Mesodermal cell (in vitro differentiated cells): ENCODE results near the gene SMPDL3A.
A peak's percentile ranks its signal among the peaks of the same experiment; 100 is the strongest.

Experiments
- H3K27ac ChIP-seq: 2 replicates; pipeline ENCODE4 v1.7.0; 2013; ENCODE audit warnings: mild to moderate bottlenecking, low read depth, low read length, moderate library complexity; ENCODE audit not compliant: severe bottlenecking
- H3K36me3 ChIP-seq: 2 replicates; pipeline ENCODE4 v1.7.1; 2013; ENCODE audit warnings: mild to moderate bottlenecking, low read length, moderate library complexity; ENCODE audit not compliant: control insufficient read depth, insufficient read depth
- H3K4me1 ChIP-seq: one replicate; pipeline ENCODE4 v1.7.1; 2013; ENCODE audit warnings: mild to moderate bottlenecking, low read length; ENCODE audit not compliant: insufficient read depth, control insufficient read depth, poor library complexity, severe bottlenecking
- H3K4me3 ChIP-seq: 2 replicates; pipeline ENCODE4 v1.7.0; 2013; ENCODE audit warnings: low read length, control low read depth, mild to moderate bottlenecking; ENCODE audit not compliant: insufficient read depth, poor library complexity, severe bottlenecking; ENCODE audit errors: extremely low read depth
- H3K9me3 ChIP-seq: 2 replicates; pipeline ENCODE4 v1.7.1; 2013; ENCODE audit warnings: mild to moderate bottlenecking, low read length, moderate library complexity; ENCODE audit not compliant: control insufficient read depth
- WGBS, 2 experiments: methylation state at CpG; one replicate each; pipeline ENCODE4 v1.1.5; 2013; ENCODE audit warnings: missing lambda C conversion rate in 2 of 2; ENCODE audit not compliant: insufficient coverage in 2 of 2; 5-methylcytosine and 5-hydroxymethylcytosine counted together

SMPDL3A gene

GRCh38 chr6:122790423-122791309 is 1.6 kb downstream of the SMPDL3A start:
- 57 to 70% methylated on average over 9 to 12 of the region's 14 CpGs for WGBS, 2 experiments

GRCh38 chr6:122791310-122791679 is 2.2 kb downstream of the SMPDL3A start:
- H3K27ac ChIP-seq: no peak overlapping the region
- H3K4me3 ChIP-seq: no peak overlapping the region
- H3K9me3 ChIP-seq: no peaks in the 10 kb centered on the region
- WGBS, 2 experiments: no CpG with 5 or more reads among the region's 2 CpGs
- no peaks in the 10 kb centered on the region for H3K36me3 ChIP-seq
- peaks cover 14% of the 10 kb centered on the region for H3K4me1 ChIP-seq

More at GRCh38 chr6:122790423-122791309, 1.6 kb downstream of the SMPDL3A start:
- no peaks in the 10 kb centered on the region for H3K9me3 ChIP-seq
- no peaks in the 10 kb centered on the region for H3K36me3 ChIP-seq
- peak overlapping the region; percentile 59 for H3K4me3 ChIP-seq
- peaks cover 14% of the 10 kb centered on the region for H3K4me1 ChIP-seq
- peak overlapping the region; percentile 95 for H3K27ac ChIP-seq

DNA sequence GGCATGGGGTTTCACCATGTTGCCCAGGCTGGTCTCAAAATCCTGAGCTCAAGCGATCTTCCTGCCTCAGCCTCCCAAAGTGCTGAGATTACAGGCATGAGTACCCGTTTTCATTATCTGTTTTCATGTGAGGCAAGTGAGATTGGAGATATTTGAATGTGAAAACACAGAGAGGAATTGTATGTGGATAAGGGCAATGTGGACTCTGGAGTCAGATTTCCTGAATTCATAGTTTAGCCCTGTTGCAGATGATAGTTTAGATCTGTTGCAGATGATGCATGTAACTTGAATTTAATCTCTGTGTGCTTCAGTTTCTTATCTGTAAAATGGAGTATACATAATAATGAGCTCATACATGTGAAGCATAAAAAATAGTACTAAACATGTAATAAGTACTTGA is 3.7 kb downstream of the SMPDL3A start:
- Histone ChIP-seq H3K9me3 (no peaks in the 10 kb centered on the region), H3K36me3 (no peaks in the 10 kb centered on the region), H3K4me3 (no peak overlapping the region), H3K27ac (no peak overlapping the region), H3K4me1 (peaks cover 16% of the 10 kb centered on the region)
- WGBS, 2 experiments: 86 to 90% methylated on average over 1 to 2 of the region's 2 CpGs

GRCh38 chr6:122797537-122797936 is 8.5 kb downstream of the SMPDL3A start:
- H3K4me3 ChIP-seq: no peak overlapping the region
- H3K36me3 ChIP-seq: no peaks in the 10 kb centered on the region
- H3K27ac ChIP-seq: peak overlapping the region; percentile 18
- 86 to 100% methylated on average over 2 to 3 of the region's 3 CpGs for WGBS, 2 experiments
- no peaks in the 10 kb centered on the region for H3K9me3 ChIP-seq
- H3K4me1 ChIP-seq: peaks cover 17% of the 10 kb centered on the region

GRCh38 chr6:122798099-122798641 is 9.1 kb downstream of the SMPDL3A start:
- peak overlapping the region; percentile 41 for H3K27ac ChIP-seq
- no peak overlapping the region for H3K4me3 ChIP-seq
- 71 to 88% methylated on average over 1 to 2 of the region's 6 CpGs for WGBS, 2 experiments
- H3K4me1 ChIP-seq: peaks cover 17% of the 10 kb centered on the region
- H3K36me3 ChIP-seq: no peaks in the 10 kb centered on the region
- H3K9me3 ChIP-seq: no peaks in the 10 kb centered on the region

- Histone ChIP-seq H3K27ac (no peak overlapping the region), H3K4me1 (peaks cover 17% of the 10 kb centered on the region), H3K9me3 (no peaks in the 10 kb centered on the region), H3K36me3 (no peaks in the 10 kb centered on the region), H3K4me3 (no peak overlapping the region)
- WGBS, 2 experiments: 100% methylated on average over 3 of the region's 4 CpGs; no CpG with 5 or more reads in 1 of the 2 experiments
Measured at GRCh38 chr6:122799140-122799745, 10.2 kb downstream of the SMPDL3A start.

DNA sequence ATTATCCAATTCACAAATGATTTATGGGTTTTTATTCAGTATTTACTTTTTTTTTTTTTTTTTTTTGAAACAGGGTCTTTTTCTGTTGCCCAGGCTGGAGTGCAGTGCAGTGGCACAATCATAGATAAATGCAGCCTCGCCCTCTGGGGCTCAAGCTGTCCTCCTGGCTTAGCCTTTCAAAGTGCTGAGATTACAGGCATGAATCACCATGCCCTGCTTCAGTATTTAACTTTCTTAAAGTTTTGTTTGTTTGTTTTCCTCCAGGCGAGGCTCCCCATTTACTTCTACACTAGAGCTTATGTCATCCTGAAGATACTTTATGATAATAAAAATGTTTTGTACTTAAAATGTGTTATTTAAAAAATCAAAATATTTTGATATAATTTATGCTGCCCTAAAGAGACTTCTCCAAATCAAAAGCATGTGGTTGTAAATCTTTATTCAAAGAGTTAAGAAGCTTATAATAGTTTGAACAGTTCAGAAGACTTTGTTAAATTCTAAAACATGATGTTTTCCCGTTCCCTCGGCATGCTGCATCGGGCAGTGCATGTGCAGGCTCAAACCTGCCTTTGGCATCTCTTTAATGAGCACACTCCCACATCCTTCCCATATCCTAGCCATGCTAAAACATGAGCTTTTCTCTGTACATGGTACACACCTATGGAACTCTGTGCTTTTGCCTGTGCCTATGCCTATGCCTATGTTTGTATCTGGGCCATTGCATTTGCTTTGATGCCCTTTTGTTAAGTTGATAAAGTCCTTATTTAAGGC is 11.0 kb downstream of the SMPDL3A start:
- Histone ChIP-seq H3K27ac (no peak overlapping the region), H3K36me3 (no peaks in the 10 kb centered on the region), H3K4me1 (peaks cover 17% of the 10 kb centered on the region), H3K9me3 (no peaks in the 10 kb centered on the region), H3K4me3 (no peak overlapping the region)
- WGBS, 2 experiments: 77 to 100% methylated on average over 3 to 4 of the region's 5 CpGs

GRCh38 chr6:122800906-122801305 is 11.8 kb downstream of the SMPDL3A start:
- WGBS, 2 experiments: 91 to 100% methylated on average over 1 of the region's 3 CpGs
- Histone ChIP-seq H3K9me3 (no peaks in the 10 kb centered on the region), H3K36me3 (no peaks in the 10 kb centered on the region), H3K27ac (no peak overlapping the region), H3K4me1 (peaks cover 17% of the 10 kb centered on the region), H3K4me3 (no peak overlapping the region)

DNA sequence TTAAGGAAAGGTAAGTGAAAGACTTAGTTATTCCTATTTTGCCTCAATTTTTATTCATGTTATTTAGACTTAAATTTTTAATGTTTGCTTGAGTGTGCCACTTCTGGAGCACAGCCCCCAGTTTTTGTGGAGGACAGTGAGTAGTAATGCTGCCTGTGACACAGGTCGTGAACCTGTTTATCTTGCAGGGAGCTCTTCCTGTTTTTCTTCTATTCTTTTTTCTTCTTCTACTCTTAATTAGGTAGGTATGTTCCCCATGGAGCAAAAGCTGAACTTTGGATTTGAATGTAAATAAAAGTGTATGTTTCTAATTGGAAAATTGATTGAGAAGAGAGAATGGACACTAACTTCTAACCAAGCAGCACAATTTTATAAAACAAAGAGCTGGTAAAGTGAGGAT is 12.3 kb downstream of the SMPDL3A start:
- Histone ChIP-seq H3K4me3 (no peak overlapping the region), H3K9me3 (no peaks in the 10 kb centered on the region), H3K36me3 (no peaks in the 10 kb centered on the region), H3K4me1 (peaks cover 17% of the 10 kb centered on the region), H3K27ac (no peak overlapping the region)
- no CpG with 5 or more reads among the region's 1 CpG for WGBS, 2 experiments

DNA sequence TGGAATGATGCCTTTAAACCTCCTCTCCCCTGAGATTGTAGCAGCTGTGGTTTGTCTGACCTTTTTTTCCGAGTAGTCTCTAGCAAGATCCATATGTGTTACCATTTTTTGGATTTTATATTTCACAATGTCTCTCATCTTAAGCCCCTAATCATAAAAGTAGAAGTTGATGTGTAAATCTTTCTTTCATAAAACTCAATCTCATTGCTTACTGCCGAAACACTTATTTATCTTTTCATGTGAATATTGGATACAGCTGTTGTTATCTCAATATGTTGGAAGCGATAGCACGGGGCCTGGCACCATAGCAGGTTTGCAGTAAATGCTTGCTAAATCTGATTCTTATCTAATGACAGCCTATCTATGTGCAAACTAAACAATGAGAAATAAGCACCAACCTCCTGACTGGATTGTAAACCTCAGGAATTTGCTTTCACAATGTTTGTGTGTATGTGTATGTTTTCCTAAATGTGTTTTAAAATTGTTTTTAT is 14.2 kb downstream of the SMPDL3A start:
- Histone ChIP-seq H3K27ac (no peak overlapping the region), H3K4me1 (peaks cover 10% of the 10 kb centered on the region), H3K4me3 (no peak overlapping the region), H3K9me3 (no peaks in the 10 kb centered on the region), H3K36me3 (no peaks in the 10 kb centered on the region)
- no CpG with 5 or more reads among the region's 4 CpGs for WGBS, 2 experiments
